ENCODE results near the gene GPRASP1.
"Not testable (repeated sequence)": the region's sequence is repeated elsewhere in the genome, so short reads cannot be mapped to it uniquely, and the experiment has no call there.

GPRASP1 gene, protein sequence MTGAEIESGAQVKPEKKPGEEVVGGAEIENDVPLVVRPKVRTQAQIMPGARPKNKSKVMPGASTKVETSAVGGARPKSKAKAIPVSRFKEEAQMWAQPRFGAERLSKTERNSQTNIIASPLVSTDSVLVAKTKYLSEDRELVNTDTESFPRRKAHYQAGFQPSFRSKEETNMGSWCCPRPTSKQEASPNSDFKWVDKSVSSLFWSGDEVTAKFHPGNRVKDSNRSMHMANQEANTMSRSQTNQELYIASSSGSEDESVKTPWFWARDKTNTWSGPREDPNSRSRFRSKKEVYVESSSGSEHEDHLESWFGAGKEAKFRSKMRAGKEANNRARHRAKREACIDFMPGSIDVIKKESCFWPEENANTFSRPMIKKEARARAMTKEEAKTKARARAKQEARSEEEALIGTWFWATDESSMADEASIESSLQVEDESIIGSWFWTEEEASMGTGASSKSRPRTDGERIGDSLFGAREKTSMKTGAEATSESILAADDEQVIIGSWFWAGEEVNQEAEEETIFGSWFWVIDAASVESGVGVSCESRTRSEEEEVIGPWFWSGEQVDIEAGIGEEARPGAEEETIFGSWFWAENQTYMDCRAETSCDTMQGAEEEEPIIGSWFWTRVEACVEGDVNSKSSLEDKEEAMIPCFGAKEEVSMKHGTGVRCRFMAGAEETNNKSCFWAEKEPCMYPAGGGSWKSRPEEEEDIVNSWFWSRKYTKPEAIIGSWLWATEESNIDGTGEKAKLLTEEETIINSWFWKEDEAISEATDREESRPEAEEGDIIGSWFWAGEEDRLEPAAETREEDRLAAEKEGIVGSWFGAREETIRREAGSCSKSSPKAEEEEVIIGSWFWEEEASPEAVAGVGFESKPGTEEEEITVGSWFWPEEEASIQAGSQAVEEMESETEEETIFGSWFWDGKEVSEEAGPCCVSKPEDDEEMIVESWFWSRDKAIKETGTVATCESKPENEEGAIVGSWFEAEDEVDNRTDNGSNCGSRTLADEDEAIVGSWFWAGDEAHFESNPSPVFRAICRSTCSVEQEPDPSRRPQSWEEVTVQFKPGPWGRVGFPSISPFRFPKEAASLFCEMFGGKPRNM (N-terminal part only)

DNA sequence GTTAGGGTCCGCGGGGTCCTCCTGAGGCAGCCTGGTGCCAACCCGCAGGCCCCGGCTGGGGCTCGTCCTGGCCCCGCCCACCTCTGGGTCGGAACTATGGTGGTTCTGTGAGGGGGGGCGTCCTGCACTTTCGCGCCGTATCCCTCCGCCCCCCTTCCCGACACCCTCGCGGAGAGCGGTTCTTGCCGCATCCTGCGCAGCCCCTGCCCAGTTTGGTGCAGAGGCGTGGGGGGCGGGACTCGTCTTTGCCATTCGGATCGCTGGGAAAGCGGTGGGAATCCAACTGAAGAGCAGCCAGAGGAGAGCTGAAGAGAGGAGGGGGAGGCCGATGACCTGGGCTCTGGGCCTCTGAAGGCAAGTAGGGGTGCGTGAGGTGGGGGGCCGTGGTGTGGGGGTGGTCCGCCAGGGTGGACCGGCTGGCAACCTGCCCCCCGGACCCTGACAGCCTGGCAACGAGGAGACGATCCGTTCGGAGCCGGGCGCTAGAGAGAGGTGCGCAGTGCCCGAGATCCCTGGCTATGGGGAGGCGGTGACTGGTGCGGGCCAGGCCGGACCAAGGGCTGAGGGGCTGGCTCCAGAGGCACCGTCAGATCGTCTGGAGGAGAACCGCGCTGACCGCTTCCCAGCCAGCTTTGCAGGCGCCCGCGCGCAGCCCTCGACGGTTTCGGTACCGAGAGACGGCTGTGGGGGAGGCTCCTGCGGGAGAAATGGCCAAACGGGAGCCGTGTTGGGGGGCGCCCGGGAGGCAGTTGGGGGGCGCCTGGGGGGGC lies at the start of gene GPRASP1:
Gene GPRASP1 (plus strand): TSS at position 242 of the 770 bp plus-strand sequence. CDS start 2,431 bp downstream, outside the sequence.
- no peak for DNase-seq (ENCODE audit: low read depth)

GRCh38 chrX:102604327-102604726 lies 47.0 kb upstream of the GPRASP1 start:
- no peak for DNase-seq (ENCODE audit: low read depth)

DNA sequence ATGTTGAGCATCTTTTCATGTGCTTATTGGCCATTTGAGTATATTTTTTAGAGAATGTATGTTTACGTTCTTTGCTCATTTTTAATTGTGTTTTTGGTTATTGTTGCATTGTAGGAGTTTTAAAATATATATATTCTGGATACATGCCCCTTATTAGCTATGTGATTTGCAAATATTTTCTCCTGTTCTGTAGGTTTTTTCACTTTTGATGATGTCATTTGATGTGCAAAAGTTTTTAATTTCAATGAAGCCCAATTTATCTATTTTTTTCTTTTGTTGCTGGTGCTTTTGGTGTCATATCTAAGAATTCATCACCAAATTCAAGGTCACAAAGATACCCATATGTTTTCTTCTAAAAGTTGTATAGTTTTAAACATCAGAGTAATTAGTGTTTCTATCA lies 45.2 kb upstream of the GPRASP1 start:
- DNase-seq (ENCODE audit: low read depth) = no peak

DNA sequence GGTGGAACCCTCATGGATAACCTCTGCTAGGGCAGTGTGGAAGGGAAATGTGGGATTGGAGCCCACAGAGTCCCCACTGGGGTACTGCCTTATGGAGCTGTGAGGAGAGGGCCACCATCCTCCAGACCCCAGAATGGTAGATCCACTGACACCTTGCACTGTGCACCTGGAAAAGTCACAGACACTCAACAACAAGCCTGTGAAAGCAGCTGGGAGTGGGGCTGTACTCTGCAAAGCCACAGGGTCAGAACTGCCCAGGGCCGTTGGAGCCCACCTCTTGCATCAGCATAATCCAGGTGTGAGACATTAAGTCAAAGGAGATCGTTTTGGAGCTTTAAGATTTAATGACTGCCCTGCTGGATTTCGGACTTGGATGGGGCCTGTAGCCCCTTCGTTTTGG lies 40.4 kb upstream of the GPRASP1 start:
- DNase-seq (ENCODE audit: low read depth) = no peak

GRCh38 chrX:102624105-102624504 lies 27.2 kb upstream of the GPRASP1 start:
- DNase-seq (ENCODE audit: low read depth) = no peak

DNA sequence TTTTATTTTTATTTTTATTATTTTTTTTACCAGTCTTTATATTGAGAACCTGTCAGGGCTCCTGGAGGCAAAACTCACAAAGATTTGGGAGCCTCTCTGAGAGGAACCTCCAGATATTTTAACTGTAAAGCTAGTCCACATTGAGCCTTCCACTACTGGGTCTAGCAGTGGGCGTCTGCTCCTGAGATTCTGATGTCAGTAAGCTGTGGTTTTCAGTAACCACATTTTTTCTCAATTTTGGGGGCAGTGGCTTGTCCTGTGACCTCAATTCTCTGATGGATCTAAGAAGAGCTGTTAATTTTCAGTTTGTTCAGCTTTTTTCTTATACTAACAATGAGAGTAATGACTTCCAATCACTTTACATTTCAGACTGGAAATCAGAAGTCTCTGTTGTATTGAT lies 23.6 kb upstream of the GPRASP1 start:
- DNase-seq (ENCODE audit: low read depth) = no peak

GRCh38 chrX:102637561-102637960 lies 13.7 kb upstream of the GPRASP1 start:
- DNase-seq (ENCODE audit: low read depth) = no peak

DNA sequence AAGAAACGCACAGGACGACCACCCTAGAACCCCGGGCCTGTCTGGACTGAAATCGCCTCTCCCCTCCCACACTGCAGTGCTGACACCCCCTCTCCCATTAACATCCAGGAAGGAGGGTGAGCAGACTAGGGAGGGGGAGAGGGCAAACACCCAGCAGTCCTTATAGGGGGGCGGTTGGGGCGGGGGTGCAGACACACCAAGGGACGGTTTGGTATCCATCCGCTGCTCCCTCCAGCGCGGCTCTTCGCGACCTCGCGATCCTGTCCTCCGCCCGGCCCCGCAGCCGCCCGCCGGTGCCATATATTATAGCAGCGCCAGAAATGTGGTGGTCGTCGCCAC lies 411 bp upstream of the GPRASP1 start:
- DNase-seq (ENCODE audit: low read depth) = no peak

DNA sequence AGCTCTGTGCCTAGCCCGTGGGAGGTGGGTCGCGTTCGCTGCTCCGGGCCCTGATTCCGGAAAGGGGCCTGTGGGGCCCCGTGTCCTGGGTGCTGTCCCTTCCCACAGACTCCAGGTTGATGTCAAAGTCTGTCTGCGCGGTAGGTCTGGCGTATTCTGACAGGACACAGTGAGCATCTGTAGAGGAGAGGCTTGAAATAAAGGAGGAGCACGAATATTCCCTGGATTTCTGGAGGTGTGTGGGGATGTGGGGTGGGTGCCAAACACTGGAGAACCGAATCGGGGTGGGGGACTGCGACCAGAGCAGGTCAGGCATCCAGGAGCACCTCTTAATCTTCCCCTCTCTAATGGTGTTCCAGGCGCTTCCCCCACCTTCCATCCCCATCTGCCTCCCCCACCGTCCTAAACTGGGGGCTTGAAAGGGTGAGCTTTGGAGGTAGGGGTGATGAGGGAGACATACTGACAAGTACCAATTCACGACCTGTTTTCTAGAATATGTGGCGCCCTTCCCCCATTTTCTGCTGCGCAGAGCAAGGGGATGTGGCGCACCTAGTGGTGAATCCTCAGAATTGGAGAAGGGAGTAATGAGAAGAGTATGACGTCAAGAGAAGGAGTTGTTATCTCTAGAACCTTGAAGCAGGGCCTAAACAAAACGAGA lies 877 bp downstream of the GPRASP1 start:
- DNase-seq (ENCODE audit: low read depth) = no peak

- no peak for DNase-seq (ENCODE audit: low read depth)
Observed at GRCh38 chrX:102654696-102655095, 3.4 kb downstream of the GPRASP1 start.

GRCh38 chrX:102658556-102658955 lies 7.3 kb downstream of the GPRASP1 start:
- no peak for DNase-seq (ENCODE audit: low read depth)

- no peak for DNase-seq (ENCODE audit: low read depth)
Observed at GRCh38 chrX:102659790-102660757, 8.8 kb downstream of the GPRASP1 start.

DNA sequence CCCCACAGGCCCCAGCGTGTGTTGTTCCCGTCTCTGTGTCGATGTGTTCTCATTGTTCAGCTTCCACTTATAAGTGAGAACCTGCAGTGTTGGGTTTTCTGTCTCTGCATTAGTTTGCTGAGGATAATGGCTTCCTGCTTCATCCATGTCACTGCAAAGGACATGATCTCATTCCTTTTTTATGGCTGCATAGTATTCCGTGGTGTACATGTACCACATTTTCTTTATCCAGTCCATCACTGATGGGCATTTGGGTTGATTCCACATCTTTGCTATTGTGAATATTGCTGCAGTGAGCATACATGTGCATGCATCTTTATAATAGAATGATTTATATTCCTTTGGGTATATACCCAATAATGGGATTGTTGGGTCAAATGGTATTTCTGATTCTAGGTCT lies 12.5 kb downstream of the GPRASP1 start:
- not testable (repeated sequence) for DNase-seq (ENCODE audit: low read depth)

GRCh38 chrX:102667034-102667433 lies 15.8 kb downstream of the GPRASP1 start:
- DNase-seq (ENCODE audit: low read depth) = not testable (repeated sequence)

DNA sequence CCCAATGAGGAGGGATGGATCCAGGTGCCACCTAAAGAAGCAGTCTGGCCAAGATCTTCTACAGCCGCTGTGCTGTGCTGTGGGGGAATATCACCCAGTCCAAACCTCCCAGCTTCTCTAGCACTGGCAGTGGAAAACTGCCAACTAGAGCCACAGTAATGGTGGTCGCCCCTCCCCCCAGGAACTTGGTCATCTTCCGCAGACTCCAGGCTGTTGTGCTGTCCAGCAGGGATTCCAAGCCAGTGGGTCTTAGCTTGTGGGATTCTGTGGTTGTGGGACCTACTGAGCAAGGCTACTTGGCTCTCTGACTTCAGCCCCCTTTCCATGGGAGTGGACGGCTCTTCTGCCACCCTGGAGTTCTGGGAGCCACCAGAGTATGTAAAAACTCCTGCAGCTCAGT lies 18.2 kb downstream of the GPRASP1 start:
- DNase-seq (ENCODE audit: low read depth) = no peak

DNA sequence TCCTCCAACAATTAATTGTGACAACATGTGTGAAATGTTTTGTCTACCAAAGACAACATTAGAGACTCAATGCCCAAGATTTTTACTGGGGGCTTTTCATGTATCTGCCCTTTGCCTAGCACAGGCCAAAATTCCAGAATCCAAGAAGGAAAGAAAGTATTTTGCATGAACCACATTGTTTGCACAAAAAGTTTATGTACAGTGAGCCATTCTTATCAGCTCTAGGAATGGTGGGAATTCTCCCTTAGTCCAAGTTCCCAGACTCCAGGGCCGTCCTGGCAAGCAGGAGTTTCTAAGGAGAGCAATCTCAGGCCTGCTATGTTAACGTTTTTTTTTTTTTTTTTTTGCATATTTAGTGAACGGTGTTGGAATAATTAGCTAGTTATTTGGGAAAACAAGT lies 21.6 kb downstream of the GPRASP1 start:
- no peak for DNase-seq (ENCODE audit: low read depth)

DNA sequence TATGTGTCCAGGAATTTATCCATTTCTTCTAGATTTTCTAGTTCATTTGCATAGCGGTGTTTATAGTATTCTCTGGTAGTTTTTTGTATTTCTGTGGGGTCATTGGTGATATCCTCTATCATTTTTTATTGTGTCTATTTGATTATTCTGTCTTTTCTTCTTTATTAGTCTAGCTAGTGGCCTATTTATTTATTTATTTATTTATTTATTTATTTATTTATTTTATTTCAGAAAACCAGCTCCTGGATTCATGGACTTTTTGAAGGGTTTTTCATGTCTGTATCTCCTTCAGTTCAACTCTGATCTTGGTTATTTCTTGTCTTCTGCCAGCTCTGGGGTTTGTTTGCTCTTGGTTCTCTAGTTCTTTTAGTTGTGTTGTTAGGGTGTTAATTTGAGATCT lies 26.2 kb downstream of the GPRASP1 start:
- not testable (repeated sequence) for DNase-seq (ENCODE audit: low read depth)

DNA sequence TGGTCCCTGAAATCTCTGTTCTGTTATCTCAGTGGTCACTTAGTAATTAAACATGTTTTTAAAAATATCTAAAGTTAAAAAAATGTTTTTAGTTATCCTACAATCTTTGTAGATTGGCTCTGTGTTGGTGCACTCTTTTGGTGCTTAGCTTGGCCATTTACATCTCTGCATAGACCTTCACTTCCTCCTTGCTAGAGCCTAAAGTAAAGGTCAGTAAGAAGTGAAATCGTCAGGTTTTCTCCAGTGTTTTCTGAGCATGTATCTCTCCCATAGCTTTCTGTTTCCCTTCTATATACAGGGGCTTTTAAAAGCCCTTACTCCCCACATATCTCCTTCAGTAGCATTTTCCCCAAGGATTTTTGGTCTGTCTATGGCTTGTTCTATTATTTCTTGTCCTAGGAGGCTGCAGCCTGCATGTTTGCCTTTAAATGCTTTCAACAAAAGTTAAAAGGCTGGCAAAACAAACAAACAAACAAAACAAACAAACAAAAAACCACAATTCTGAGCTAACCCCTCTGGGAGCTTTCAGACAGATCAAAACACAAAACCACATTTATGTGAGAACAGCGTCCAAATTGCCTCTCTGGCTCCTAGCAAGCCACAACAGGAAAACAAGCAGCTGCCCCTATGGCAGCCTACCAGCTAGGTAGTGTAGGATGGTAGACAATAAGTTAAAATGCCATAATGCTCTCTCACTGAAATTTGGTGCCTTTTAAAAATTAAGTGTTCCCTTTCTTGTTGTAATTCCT lies 33.7 kb downstream of the GPRASP1 start:
- DNase-seq (ENCODE audit: low read depth) = no peak

DNA sequence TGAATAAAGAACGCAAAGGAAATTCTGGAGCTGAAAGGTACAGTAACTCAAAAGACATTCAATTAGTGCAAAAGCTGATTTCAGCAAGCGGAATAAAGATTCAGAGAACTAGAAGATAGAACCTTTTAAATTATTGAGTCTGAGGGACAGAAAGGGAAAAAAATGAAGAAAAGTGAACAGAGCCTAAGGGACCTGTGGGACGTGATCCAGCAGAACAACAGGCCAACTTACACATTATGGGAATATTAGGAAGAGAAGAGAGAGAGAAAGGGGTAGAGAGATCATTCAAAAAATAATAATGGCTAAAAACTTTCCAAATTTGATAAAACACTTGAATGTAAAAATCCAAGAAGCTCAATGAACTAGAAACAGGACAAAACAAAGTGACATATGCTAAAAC lies 43.5 kb downstream of the GPRASP1 start:
- DNase-seq (ENCODE audit: low read depth) = no peak

DNA sequence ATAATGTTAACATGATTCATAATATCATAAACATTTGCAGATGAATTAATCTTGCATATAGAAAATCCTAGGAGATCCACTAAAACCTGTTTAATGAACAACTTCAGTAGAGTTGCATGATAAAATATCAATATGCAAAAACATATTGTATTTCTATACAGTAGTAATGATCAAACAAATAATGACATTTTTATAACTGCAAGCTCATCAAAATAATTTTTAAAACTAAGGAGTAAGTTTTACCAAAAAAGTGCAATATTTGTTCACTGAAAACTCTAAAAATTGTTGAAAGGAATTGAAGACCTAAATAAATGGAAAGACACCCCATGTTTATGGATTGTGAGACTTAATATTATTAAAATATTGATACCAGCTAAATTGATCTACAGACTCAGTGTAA lies 45.0 kb downstream of the GPRASP1 start:
- DNase-seq (ENCODE audit: low read depth) = no peak
